ENCODE data around the gene PDGFB.
A peak's percentile ranks its signal among the peaks of the same experiment; 100 is the strongest.

Gene PDGFB

GRCh38 chr22:39251762-39252460, 7.1 kb upstream of the PDGFB start:
- Histone ChIP-seq H3K4me3 (ENCODE audit: low read depth in 1 of 2, low read length in 2 of 2) (no peak overlapping the region), H3K36me3 (ENCODE audit: control insufficient read depth in 1 of 2, insufficient read depth in 2 of 2, low read length in 2 of 2) (no peaks in the 10 kb centered on the region), H3K27ac (ENCODE audit: low read length) (no peak overlapping the region), H3K4me1 (ENCODE audit: control insufficient read depth in 1 of 2, insufficient read depth in 2 of 2, low read length in 2 of 2) (peaks cover 4 to 27% of the 10 kb centered on the region in 2 donors), H3K27me3 (ENCODE audit: low read depth, low read length) (peaks cover 21% of the 10 kb centered on the region), H3K9me3 (ENCODE audit: control insufficient read depth in 1 of 2, low read length in 2 of 2) (no peaks in the 10 kb centered on the region)

GRCh38 chr22:39250838-39251237, 6.1 kb upstream of the PDGFB start:
- H3K4me1 ChIP-seq (ENCODE audit: control insufficient read depth in 1 of 2, insufficient read depth in 2 of 2, low read length in 2 of 2): peaks cover 4 to 27% of the 10 kb centered on the region in 2 donors
- peaks cover 25% of the 10 kb centered on the region for H3K27me3 ChIP-seq (ENCODE audit: low read depth, low read length)
- no peaks in the 10 kb centered on the region for H3K9me3 ChIP-seq (ENCODE audit: control insufficient read depth in 1 of 2, low read length in 2 of 2)
- H3K27ac ChIP-seq (ENCODE audit: low read length): no peak overlapping the region
- no peak overlapping the region for H3K4me3 ChIP-seq (ENCODE audit: low read depth in 1 of 2, low read length in 2 of 2)
- no peaks in the 10 kb centered on the region for H3K36me3 ChIP-seq (ENCODE audit: control insufficient read depth in 1 of 2, insufficient read depth in 2 of 2, low read length in 2 of 2)

DNA sequence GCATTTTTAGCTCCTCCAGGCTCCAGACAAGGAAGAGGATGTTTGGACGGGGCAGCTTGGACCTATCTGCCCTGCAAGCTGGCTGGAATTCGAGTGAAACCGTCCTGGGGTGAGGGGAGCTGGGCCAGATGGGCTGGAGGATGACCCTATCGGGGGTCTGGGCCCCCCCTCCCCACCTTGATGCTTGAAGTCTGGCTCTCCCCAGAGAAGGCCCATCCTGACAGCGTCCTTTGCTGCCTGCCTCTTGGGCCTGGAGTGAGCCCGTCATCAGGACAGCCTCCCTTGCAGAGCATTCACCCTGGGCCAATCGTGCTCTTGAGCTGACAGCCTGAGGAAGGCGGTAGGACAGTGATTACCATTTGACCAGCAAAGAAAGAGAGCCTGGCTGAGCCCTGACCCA, 5.3 kb upstream of the PDGFB start:
- H3K4me3 ChIP-seq (ENCODE audit: low read depth in 1 of 2, low read length in 2 of 2): no peak overlapping the region
- no peak overlapping the region for H3K27ac ChIP-seq (ENCODE audit: low read length)
- peaks cover 4 to 26% of the 10 kb centered on the region in 2 donors for H3K4me1 ChIP-seq (ENCODE audit: control insufficient read depth in 1 of 2, insufficient read depth in 2 of 2, low read length in 2 of 2)
- peaks cover 28% of the 10 kb centered on the region for H3K27me3 ChIP-seq (ENCODE audit: low read depth, low read length)
- H3K9me3 ChIP-seq (ENCODE audit: control insufficient read depth in 1 of 2, low read length in 2 of 2): no peaks in the 10 kb centered on the region
- H3K36me3 ChIP-seq (ENCODE audit: control insufficient read depth in 1 of 2, insufficient read depth in 2 of 2, low read length in 2 of 2): no peaks in the 10 kb centered on the region

- Histone ChIP-seq H3K4me1 (ENCODE audit: control insufficient read depth in 1 of 2, insufficient read depth in 2 of 2, low read length in 2 of 2) (peaks cover 4 to 23% of the 10 kb centered on the region in 2 donors), H3K9me3 (ENCODE audit: control insufficient read depth in 1 of 2, low read length in 2 of 2) (no peaks in the 10 kb centered on the region), H3K27ac (ENCODE audit: low read length) (no peak overlapping the region), H3K27me3 (ENCODE audit: low read depth, low read length) (peaks cover 28% of the 10 kb centered on the region), H3K36me3 (ENCODE audit: control insufficient read depth in 1 of 2, insufficient read depth in 2 of 2, low read length in 2 of 2) (no peaks in the 10 kb centered on the region), H3K4me3 (ENCODE audit: low read depth in 1 of 2, low read length in 2 of 2) (no peak overlapping the region)
These were observed 4.4 kb upstream of the PDGFB start for GRCh38 chr22:39249086-39249704.

GRCh38 chr22:39248254-39248653, 3.5 kb upstream of the PDGFB start:
- Histone ChIP-seq H3K9me3 (ENCODE audit: control insufficient read depth in 1 of 2, low read length in 2 of 2) (no peaks in the 10 kb centered on the region), H3K27me3 (ENCODE audit: low read depth, low read length) (peaks cover 28% of the 10 kb centered on the region), H3K4me3 (ENCODE audit: low read depth in 1 of 2, low read length in 2 of 2) (no peak overlapping the region), H3K27ac (ENCODE audit: low read length) (no peak overlapping the region), H3K4me1 (ENCODE audit: control insufficient read depth in 1 of 2, insufficient read depth in 2 of 2, low read length in 2 of 2) (peaks cover 0 to 23% of the 10 kb centered on the region in 2 donors), H3K36me3 (ENCODE audit: control insufficient read depth in 1 of 2, insufficient read depth in 2 of 2, low read length in 2 of 2) (no peaks in the 10 kb centered on the region)

GRCh38 chr22:39247361-39247760, 2.6 kb upstream of the PDGFB start:
- Histone ChIP-seq H3K9me3 (ENCODE audit: control insufficient read depth in 1 of 2, low read length in 2 of 2) (no peaks in the 10 kb centered on the region), H3K27ac (ENCODE audit: low read length) (no peak overlapping the region), H3K27me3 (ENCODE audit: low read depth, low read length) (peaks cover 22% of the 10 kb centered on the region), H3K4me3 (ENCODE audit: low read depth in 1 of 2, low read length in 2 of 2) (no peak overlapping the region), H3K36me3 (ENCODE audit: control insufficient read depth in 1 of 2, insufficient read depth in 2 of 2, low read length in 2 of 2) (no peaks in the 10 kb centered on the region), H3K4me1 (ENCODE audit: control insufficient read depth in 1 of 2, insufficient read depth in 2 of 2, low read length in 2 of 2) (peaks cover 0 to 24% of the 10 kb centered on the region in 2 donors)

DNA sequence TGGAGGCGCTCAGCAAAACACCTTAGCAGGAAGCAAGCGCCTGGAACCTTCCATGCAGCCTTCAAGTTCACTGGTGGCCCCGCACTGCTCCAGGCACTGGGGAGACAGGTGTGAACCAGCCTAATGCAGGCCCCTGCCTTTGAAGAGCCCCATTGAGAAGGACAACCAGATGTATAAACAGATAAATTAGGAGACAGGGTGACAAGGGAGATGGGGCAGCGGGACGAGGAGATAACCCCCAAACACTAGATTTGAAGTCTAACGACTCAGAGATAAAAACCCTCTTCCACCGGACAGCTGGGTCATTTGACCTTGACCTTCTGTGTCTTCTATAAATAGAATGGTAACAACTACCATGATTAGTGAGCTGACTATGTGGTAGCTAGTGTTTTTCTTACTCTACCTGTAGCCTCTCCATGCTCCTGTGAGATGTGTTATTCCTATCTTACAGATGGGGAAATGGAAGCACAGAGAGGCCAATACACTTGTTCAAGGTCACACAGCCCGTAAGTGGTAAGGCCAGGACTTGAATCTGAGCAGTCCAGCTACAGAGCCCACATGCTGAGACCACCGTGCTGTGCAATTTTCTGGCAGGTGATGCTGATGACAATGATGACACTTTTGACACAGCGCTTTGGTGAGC, 2.0 kb upstream of the PDGFB start:
- H3K27me3 ChIP-seq (ENCODE audit: low read depth, low read length): peaks cover 21% of the 10 kb centered on the region
- H3K4me1 ChIP-seq (ENCODE audit: control insufficient read depth in 1 of 2, insufficient read depth in 2 of 2, low read length in 2 of 2): peaks cover 0 to 28% of the 10 kb centered on the region in 2 donors
- no peak overlapping the region for H3K27ac ChIP-seq (ENCODE audit: low read length)
- no peaks in the 10 kb centered on the region for H3K9me3 ChIP-seq (ENCODE audit: control insufficient read depth in 1 of 2, low read length in 2 of 2)
- no peak overlapping the region for H3K4me3 ChIP-seq (ENCODE audit: low read depth in 1 of 2, low read length in 2 of 2)
- H3K36me3 ChIP-seq (ENCODE audit: control insufficient read depth in 1 of 2, insufficient read depth in 2 of 2, low read length in 2 of 2): no peaks in the 10 kb centered on the region

GRCh38 chr22:39246217-39246616, 1.4 kb upstream of the PDGFB start:
- no peak overlapping the region for H3K4me3 ChIP-seq (ENCODE audit: low read depth in 1 of 2, low read length in 2 of 2)
- peaks cover 21% of the 10 kb centered on the region for H3K27me3 ChIP-seq (ENCODE audit: low read depth, low read length)
- no peak overlapping the region for H3K27ac ChIP-seq (ENCODE audit: low read length)
- H3K9me3 ChIP-seq (ENCODE audit: control insufficient read depth in 1 of 2, low read length in 2 of 2): no peaks in the 10 kb centered on the region
- no peaks in the 10 kb centered on the region for H3K36me3 ChIP-seq (ENCODE audit: control insufficient read depth in 1 of 2, insufficient read depth in 2 of 2, low read length in 2 of 2)
- peaks cover 0 to 28% of the 10 kb centered on the region in 2 donors for H3K4me1 ChIP-seq (ENCODE audit: control insufficient read depth in 1 of 2, insufficient read depth in 2 of 2, low read length in 2 of 2)

DNA sequence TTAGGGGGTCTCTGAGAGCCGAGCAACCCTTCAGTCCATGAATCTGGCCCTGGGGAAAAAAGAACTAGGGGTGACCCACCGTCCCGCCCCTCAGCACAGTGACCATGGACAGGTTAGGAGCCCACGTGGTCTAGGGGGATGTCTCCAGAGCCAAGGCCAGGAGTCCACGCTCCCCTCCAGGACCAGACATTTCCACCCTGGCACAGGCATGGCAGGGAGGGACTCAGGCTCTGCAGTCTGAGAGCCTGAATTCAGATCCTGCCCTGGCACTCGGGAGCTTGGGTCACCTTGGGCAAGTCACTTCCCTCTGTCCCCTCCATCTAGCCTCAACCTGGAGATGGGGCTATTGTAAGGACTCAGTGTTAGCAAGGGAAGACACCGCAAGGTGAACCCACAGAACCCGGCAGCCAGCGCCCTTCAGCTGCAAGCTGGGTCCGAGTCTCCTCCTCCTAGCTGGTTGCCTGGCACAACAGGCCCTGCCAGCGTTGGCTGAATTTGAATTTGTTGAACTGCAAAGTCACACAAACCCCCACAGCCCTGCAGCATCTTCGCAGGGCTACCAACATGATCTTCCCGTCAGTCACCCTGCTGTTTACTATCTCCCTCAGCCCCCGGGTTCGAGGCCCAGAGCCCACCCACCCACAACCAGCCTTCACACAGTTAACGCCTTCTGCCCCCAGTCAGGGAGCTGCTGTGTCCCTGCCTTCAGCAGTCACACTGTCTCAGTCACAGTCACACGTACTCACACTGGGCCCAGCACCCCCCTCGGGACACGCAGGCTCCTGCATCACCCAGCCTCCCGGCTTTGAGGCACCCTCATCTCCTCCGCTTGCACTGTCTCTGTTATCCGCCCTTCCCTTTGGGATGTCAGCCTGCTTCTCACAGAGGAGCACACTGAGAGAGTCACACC, 603 bp upstream of the PDGFB start:
- Histone ChIP-seq H3K36me3 (ENCODE audit: control insufficient read depth in 1 of 2, insufficient read depth in 2 of 2, low read length in 2 of 2) (no peaks in the 10 kb centered on the region), H3K27me3 (ENCODE audit: low read depth, low read length) (peaks cover 21% of the 10 kb centered on the region), H3K4me3 (ENCODE audit: low read depth in 1 of 2, low read length in 2 of 2) (peak overlapping the region in 1 of 2 donors; percentile 73), H3K27ac (ENCODE audit: low read length) (no peak overlapping the region), H3K9me3 (ENCODE audit: control insufficient read depth in 1 of 2, low read length in 2 of 2) (no peaks in the 10 kb centered on the region), H3K4me1 (ENCODE audit: control insufficient read depth in 1 of 2, insufficient read depth in 2 of 2, low read length in 2 of 2) (peaks cover 0 to 28% of the 10 kb centered on the region in 2 donors)

GRCh38 chr22:39244136-39244495, 666 bp downstream of the PDGFB start:
- Histone ChIP-seq H3K36me3 (ENCODE audit: control insufficient read depth in 1 of 2, insufficient read depth in 2 of 2, low read length in 2 of 2) (no peaks in the 10 kb centered on the region), H3K9me3 (ENCODE audit: control insufficient read depth in 1 of 2, low read length in 2 of 2) (no peaks in the 10 kb centered on the region), H3K4me3 (ENCODE audit: low read depth in 1 of 2, low read length in 2 of 2) (peak overlapping the region; percentile 30 to 73), H3K27ac (ENCODE audit: low read length) (no peak overlapping the region), H3K4me1 (ENCODE audit: control insufficient read depth in 1 of 2, insufficient read depth in 2 of 2, low read length in 2 of 2) (peaks cover 0 to 28% of the 10 kb centered on the region in 2 donors), H3K27me3 (ENCODE audit: low read depth, low read length) (peaks cover 21% of the 10 kb centered on the region)
